Activated T-helper 1 cell treated with anti-CD3 and anti-CD28 coated beads, Interleukin-12 subunit alpha, Interleukin-12 subunit beta, Interleukin-2, Interleukin-4 antibody, amounts not matched to agents 30 ng/mL and 10 ng/mL and 1 ng/mL, durations not matched to agents 14 hours and 24 hours and 36 hours (primary cell): ENCODE results near the gene TBX20. TPM values are rescaled to one million over a fixed set of nuclear protein-coding genes. Genes with fewer than 3 reads are reported as not detected.
A peak's percentile ranks its signal among the peaks of the same experiment; 100 is the strongest.
"Not testable (repeated sequence)": the region's sequence is repeated elsewhere in the genome, so short reads cannot be mapped to it uniquely, and the experiment has no call there.

Experiments used
- DNase-seq: peaks from one replicate; pipeline ENCODE4 v3.0.0; 2021; ENCODE audit warnings: low spot score
- H3K27ac Mint-ChIP-seq: one replicate; pipeline ENCODE4 v1.8.0; 2021; ENCODE audit warnings: mild to moderate bottlenecking, mixed read lengths
- H3K27me3 Mint-ChIP-seq: one replicate; pipeline ENCODE4 v1.8.0; 2022; ENCODE audit warnings: mild to moderate bottlenecking, moderate library complexity, mixed read lengths; ENCODE audit not compliant: insufficient read depth
- H3K36me3 Mint-ChIP-seq: one replicate; pipeline ENCODE4 v1.8.0; 2021; ENCODE audit warnings: low read depth, mixed read lengths
- H3K4me1 Mint-ChIP-seq: one replicate; pipeline ENCODE4 v1.8.0; 2021; ENCODE audit warnings: low read depth, mixed read lengths
- H3K4me3 Mint-ChIP-seq: one replicate; pipeline ENCODE4 v1.8.0; 2021; ENCODE audit warnings: mild to moderate bottlenecking, moderate library complexity, mixed read lengths
- H3K9me3 Mint-ChIP-seq: one replicate; pipeline ENCODE4 v1.8.0; 2021; ENCODE audit warnings: mixed read lengths
- intact Hi-C: fragments of 100-400 bp; cut with micrococcal nuclease; formaldehyde crosslinking; loops from one replicate; pipeline ENCODE4 v1.15.1; 2024
- total RNA-seq: library from RNA; stranded (reverse); gene quantifications from 2 replicates; pipeline ENCODE4 v1.2.3, GENCODE V29; 2022

TBX20 gene
- total RNA-seq, 1 donor from 2014 or later, result 0.23 TPM

GRCh38 chr7:35190146-35190773 is 63.6 kb downstream of the TBX20 start:
- H3K9me3 Mint-ChIP-seq, H3K4me3 Mint-ChIP-seq, H3K27ac Mint-ChIP-seq, DNase-seq, H3K4me1 Mint-ChIP-seq, H3K36me3 Mint-ChIP-seq: not testable (repeated sequence)
- peaks cover 19% of the 10 kb centered on the region for H3K27me3 Mint-ChIP-seq
- intact Hi-C loops, result loop anchor here (5.0 kb wide), 1 partner anchor 332 kb away; no protein-coding TSS in a partner anchor

DNA sequence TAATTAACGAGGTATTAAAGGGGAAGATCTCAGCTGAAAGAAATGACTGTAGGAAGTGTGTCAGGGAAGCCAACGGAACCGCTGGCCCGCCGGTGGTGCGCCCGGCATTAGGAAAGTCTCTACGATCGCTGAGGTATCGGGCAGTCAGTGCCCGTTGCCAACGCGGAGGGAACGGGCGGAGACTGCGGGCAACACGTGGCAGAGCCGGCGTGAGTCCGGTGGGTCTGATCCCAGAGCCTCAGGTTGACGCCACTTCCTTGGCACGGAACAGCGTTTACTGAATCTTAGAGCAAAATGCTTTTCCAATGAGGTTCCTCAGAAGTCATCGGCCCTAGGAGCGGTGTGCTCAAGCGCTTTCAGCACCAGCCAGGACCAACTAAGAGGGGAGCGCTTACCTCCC is 67.1 kb downstream of the TBX20 start:
- H3K9me3 Mint-ChIP-seq, H3K4me1 Mint-ChIP-seq, H3K27ac Mint-ChIP-seq, DNase-seq, H3K36me3 Mint-ChIP-seq: not testable (repeated sequence)
- peaks cover 29% of the 10 kb centered on the region for H3K27me3 Mint-ChIP-seq
- H3K4me3 Mint-ChIP-seq, result peak overlapping the region; percentile 43
- intact Hi-C loops, result loop anchor here (2.0 to 5.0 kb wide), 2 partner anchors 72 to 351 kb away; no protein-coding TSS in a partner anchor

- Mint-ChIP-seq H3K9me3 (no peaks in the 10 kb centered on the region), H3K4me1 (peaks cover 6% of the 10 kb centered on the region), H3K27ac (no peak overlapping the region), H3K4me3 (peak overlapping the region; percentile 43), H3K27me3 (peaks cover 29% of the 10 kb centered on the region), H3K36me3 (no peaks in the 10 kb centered on the region)
- no peak for DNase-seq
- intact Hi-C loops, result loop anchor here (2.0 to 5.0 kb wide), 2 partner anchors 73 to 351 kb away; no protein-coding TSS in a partner anchor
These were observed 67.8 kb downstream of the TBX20 start for GRCh38 chr7:35185908-35186731.

GRCh38 chr7:35185578-35185907 is 68.4 kb downstream of the TBX20 start:
- peaks cover 29% of the 10 kb centered on the region for H3K27me3 Mint-ChIP-seq
- H3K27ac Mint-ChIP-seq, H3K36me3 Mint-ChIP-seq, H3K4me1 Mint-ChIP-seq, H3K4me3 Mint-ChIP-seq, H3K9me3 Mint-ChIP-seq, DNase-seq: not testable (repeated sequence)
- intact Hi-C loops, result loop anchor here (5.0 kb wide), 1 partner anchor 352 kb away; no protein-coding TSS in a partner anchor

DNA sequence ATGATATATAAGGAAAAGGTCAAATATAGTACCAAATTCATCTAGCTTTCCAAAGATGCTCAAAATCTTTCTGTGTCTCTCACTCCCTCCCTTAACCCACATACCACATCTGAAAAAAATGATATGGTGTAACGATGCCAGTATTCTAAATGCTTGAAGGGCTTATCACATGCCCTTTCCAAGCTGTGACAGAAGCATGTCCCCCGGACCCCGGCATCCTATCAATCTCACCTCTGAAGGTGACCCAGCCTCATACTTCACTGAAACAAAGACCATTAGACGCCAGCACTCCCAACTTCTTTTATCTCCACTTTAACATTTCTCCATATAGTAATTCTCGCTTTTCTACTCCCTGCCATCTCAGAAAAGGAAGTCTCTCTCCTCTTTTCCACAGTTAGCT is 68.9 kb downstream of the TBX20 start:
- H3K4me3 Mint-ChIP-seq, H3K36me3 Mint-ChIP-seq, DNase-seq, H3K27ac Mint-ChIP-seq, H3K4me1 Mint-ChIP-seq, H3K9me3 Mint-ChIP-seq: not testable (repeated sequence)
- intact Hi-C loops, result loop anchor here (5.0 kb wide), 1 partner anchor 352 kb away; no protein-coding TSS in a partner anchor
- H3K27me3 Mint-ChIP-seq, result peaks cover 29% of the 10 kb centered on the region

- H3K27me3 Mint-ChIP-seq, result peaks cover 29% of the 10 kb centered on the region
- H3K4me3 Mint-ChIP-seq, H3K4me1 Mint-ChIP-seq, DNase-seq, H3K9me3 Mint-ChIP-seq, H3K27ac Mint-ChIP-seq, intact Hi-C loops, H3K36me3 Mint-ChIP-seq: not testable (repeated sequence)
These were observed 69.9 kb downstream of the TBX20 start for GRCh38 chr7:35183873-35184503.

GRCh38 chr7:35180665-35181064 is 73.2 kb downstream of the TBX20 start:
- intact Hi-C loops, result not testable (repeated sequence)

GRCh38 chr7:35173176-35173575 is 80.7 kb downstream of the TBX20 start:
- H3K4me1 Mint-ChIP-seq, intact Hi-C loops, H3K9me3 Mint-ChIP-seq, H3K36me3 Mint-ChIP-seq, H3K27ac Mint-ChIP-seq, DNase-seq, H3K4me3 Mint-ChIP-seq, H3K27me3 Mint-ChIP-seq: not testable (repeated sequence)

More at GRCh38 chr7:35180665-35181064, 73.2 kb downstream of the TBX20 start:
- H3K4me1 Mint-ChIP-seq, H3K9me3 Mint-ChIP-seq, H3K27ac Mint-ChIP-seq, DNase-seq, H3K4me3 Mint-ChIP-seq, H3K36me3 Mint-ChIP-seq: not testable (repeated sequence)
- peaks cover 15% of the 10 kb centered on the region for H3K27me3 Mint-ChIP-seq

DNA sequence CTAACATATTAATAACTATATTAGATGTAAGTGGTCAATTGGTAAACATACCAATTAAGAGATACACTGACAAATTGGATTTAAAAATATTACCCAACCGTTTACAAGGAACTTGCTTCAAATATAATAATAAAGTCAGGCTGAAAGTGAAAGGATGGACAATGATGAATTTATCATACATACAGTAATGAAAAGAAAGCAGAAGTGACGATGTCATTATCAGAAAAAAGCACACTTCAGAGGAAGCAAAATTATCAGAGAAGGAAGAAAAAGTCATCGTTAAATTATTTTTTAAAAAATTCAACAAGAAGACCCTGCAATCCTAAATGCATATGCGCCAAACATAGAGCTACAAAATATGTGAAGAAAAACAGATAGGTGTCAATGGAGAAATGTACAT is 81.8 kb downstream of the TBX20 start:
- H3K36me3 Mint-ChIP-seq, DNase-seq, H3K4me1 Mint-ChIP-seq, intact Hi-C loops, H3K9me3 Mint-ChIP-seq, H3K27me3 Mint-ChIP-seq, H3K27ac Mint-ChIP-seq, H3K4me3 Mint-ChIP-seq: not testable (repeated sequence)

- H3K27ac Mint-ChIP-seq, H3K9me3 Mint-ChIP-seq, H3K27me3 Mint-ChIP-seq, DNase-seq, H3K36me3 Mint-ChIP-seq, intact Hi-C loops, H3K4me1 Mint-ChIP-seq, H3K4me3 Mint-ChIP-seq: not testable (repeated sequence)
These were observed 86.2 kb downstream of the TBX20 start for GRCh38 chr7:35167658-35168057.

DNA sequence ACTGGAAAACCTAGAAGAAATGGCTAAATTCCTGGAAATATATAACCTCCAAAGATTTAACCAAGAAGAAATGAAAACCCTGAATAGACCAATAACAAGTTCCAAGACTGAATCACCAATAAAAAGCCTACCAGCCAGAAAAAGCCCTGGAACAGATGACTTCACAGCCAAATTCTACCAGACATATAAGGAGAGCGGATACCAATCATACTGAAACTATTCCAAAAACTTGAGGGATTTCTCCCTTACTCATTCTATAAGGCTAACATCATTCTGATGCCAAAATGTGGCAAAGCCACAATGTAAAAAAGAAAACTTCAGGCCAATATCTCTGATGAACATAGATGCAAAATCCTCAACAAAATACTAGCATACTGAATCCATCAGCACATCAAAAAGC is 86.7 kb downstream of the TBX20 start:
- H3K4me1 Mint-ChIP-seq, H3K4me3 Mint-ChIP-seq, H3K27ac Mint-ChIP-seq, intact Hi-C loops, H3K36me3 Mint-ChIP-seq, H3K27me3 Mint-ChIP-seq, DNase-seq, H3K9me3 Mint-ChIP-seq: not testable (repeated sequence)

GRCh38 chr7:35161059-35161740 is 92.7 kb downstream of the TBX20 start:
- H3K36me3 Mint-ChIP-seq, DNase-seq, H3K27me3 Mint-ChIP-seq, intact Hi-C loops, H3K27ac Mint-ChIP-seq, H3K9me3 Mint-ChIP-seq, H3K4me1 Mint-ChIP-seq, H3K4me3 Mint-ChIP-seq: not testable (repeated sequence)
